Measurements from ENCODE around the gene VSIG10L2.
A peak's percentile ranks its signal among the peaks of the same experiment; 100 is the strongest.

Gene VSIG10L2

DNA sequence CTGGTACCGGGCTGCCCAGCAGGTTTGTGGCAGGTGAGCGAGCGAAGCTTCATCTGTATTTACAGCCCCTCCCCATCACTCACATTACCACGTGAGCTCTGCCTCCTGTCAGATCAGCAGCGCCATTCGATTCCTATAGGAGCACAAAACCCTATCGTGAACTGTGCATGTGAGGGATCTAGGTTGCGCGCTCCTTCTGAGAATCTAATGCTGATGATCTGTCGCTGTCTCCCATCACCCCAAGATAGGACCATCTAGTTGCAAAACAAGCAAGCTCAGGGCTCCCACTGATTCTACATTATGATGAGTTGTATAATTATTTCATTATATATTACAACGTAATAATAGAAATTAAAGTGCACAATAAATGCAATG, 15.8 kb upstream of the VSIG10L2 start:
- DNase-seq, result no peak

DNA sequence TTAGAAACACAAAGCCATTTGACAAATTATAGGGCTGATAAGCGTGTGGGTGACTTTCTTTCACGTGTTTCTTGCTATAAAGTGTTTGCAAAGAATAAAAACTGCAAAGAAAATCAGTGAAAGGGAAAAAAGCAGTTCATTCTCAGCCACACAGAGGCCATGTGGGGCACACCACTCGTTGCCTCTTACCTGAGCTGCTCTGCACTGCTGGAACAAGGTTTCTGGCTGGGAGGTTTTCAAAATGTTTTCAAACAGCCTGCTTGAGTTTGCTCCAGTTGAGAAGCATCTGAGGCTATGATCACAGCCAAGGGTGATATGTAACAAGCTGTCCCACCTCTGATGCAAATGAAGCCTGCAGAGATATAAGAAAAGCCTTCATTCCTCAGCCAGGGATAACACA, 14.7 kb upstream of the VSIG10L2 start:
- no peak for DNase-seq

DNA sequence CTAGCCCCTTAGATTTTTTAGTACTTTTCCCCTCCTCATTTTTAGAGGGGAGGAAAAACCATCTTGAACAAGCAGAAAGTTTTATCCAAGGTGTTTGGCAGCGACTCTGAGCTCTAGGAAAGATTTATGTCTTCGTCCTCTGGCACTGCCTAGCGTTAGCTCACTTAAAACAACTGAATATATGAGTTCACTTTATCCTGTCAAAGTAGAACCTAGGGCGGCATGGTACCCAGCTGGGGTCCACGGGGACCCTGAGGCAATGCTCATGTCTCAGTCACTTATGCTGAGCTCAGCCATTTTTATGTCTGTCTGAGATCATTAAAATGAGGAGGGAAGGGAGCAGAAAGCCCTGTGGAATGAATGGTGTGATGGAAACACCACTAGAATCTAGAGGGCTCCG, 14.2 kb upstream of the VSIG10L2 start:
- peak; percentile 73 for DNase-seq

DNA sequence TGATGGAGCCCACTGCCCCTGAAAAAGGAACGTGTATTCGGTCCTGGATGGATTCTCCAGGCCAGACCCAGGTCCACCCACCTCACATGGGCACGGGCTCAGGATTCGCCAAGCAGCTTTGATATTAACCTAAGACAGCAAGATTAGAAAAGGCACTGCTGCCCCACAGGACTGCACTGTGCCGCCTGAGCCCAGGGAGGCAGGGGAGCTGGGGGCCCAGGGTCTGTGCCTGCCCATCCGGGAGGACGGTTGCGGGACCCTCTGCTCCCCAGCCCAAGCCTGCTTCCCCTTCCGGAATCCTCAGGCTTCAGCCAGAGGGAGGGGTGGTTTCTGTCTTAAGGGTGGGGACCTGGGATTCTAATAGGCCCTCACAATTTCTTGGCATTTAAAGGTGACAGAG, 13.5 kb upstream of the VSIG10L2 start:
- DNase-seq, result no peak

DNA sequence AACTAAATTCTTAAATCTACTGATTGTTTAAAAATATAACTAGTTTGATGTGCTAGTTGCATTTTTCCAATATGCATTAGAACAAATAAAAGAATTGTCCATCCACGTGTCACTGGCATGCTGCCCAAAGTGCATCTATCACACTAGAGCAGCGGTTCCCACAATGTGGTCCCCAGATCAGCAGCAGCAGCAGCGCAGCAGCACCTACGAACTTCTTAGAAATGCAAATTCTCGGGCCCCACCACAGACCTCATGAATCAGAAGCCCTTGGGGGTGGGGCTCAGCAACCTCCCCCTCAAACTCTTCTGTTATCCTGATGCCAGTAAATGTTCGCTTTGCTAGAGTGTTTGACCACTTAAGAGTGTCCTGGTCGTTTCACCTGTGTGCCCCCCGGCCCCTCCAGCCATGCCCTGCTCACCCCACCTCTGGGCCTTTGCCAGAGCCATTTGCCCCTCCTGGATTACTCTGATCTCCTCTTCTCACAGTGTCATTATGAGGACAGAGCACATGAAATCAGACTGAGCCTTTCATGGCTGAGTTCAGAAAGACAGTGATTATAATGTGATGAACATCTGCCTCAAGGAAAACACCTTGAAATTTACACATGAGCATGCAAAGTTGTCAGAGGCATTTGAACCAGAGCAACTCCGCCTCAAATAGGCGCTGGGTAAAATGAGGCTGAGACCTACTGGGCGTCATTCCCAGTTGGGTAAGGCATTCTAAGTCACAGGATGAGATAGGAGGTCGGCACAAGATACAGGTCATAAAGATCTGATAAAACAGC, 12.6 kb upstream of the VSIG10L2 start:
- DNase-seq, result no peak

DNA sequence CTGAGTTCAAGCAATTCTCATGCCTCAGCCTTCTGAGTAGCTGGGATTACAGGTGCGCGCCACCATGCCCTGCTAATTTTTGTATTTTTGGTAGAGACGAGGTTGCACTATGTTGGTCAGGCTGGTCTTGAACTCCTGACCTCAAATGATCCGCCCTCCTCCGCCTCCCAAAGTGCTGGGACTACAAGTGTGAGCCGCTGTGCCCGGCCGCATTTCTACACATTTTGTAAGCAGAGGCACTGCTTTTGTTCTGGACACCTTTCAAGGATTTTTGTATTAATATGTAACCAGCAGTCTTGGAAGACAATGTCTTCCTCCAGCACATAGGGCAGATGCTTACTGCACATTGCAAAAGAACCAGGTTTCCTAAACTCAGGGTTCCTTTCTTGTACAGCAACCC, 11.4 kb upstream of the VSIG10L2 start:
- no peak for DNase-seq

DNA sequence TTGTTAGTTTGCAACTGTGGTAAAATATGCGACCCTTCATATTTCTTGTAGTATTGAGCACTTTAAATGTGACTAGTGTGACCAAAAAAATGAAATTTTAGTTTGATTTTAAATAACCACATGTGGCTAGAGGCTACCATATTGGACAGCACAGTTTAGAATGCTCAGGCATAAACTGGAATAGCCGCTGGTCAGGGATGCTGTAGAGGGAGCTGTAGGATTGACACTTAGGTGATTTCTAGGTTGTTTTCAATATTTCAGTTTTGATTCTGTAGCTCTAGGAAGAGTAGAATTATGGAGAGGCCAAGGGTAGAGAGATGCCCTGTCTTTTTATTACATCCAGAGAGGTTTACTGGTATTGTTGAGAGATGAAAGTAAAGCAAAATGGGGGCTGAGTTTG, 10.8 kb upstream of the VSIG10L2 start:
- no peak for DNase-seq

DNA sequence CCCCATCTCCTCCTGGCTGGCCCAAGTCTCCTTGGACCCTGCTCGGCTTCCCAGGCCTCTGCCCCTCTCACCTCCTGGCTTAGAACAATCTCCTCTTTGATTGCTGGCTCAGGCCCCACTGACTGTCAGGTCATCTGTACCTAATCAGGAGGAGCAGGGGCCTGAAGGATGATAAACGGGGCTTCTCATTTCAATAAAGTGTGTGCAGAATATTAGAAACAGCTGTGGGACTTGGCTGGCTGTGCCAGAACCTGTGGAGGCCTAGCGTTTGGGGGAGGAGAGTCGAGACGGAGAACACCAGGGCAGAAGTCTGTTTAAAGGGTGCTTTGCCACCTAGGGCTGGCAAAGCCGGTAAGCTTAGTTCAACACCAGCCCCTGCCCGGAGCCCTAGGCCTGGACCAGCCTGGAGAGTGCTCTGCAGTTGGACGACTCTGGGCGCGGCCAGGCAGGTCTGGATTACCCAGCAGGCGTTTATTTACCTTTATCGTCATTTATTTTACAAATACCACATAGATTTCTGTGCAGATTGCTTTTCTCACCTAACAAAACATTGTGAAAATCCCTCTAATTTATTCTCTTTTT, 10.1 kb upstream of the VSIG10L2 start:
- DNase-seq, result peak; percentile 85

DNA sequence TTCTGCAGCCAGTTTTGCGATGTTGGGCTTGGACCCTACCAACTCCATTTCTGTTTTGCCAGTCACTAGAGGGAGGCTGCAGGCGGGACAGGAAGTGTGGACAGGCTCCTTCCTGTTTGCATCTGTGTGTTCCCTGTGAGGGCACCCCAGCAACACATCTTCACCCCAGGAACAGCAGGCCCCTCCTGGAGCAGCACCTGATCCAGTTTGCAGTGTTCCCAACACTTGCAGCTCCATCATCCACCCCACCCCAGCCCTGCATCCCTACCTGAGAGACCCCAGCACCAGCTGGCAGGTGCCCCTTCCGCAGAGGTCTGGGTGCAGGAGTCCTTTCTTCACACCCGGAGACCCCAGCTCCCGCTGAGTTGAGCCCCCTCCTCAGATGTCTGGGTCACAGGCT, 7.4 kb upstream of the VSIG10L2 start:
- DNase-seq, result no peak

DNA sequence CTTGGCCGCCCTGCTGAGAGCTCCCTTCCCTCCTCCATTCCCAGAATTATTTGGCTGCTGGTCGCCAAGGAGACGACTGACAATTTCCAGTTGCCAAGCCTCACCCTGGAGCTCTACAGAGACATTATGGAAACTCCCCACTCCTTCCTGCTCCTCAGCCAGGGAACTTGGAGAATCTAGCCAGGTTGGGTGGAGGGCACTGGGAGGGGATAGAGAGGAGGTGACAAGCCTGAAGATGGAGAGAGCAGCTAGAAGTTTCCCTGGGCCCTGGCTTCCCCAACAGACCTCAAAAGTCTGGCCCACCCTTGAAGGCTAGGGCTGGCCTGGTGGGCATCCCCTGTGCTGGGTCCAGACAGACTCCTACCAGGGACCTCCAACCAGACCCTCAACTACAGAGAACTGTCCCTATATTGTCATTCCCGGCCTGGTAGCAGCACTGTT, 6.7 kb upstream of the VSIG10L2 start:
- peak; percentile 84 for DNase-seq

DNA sequence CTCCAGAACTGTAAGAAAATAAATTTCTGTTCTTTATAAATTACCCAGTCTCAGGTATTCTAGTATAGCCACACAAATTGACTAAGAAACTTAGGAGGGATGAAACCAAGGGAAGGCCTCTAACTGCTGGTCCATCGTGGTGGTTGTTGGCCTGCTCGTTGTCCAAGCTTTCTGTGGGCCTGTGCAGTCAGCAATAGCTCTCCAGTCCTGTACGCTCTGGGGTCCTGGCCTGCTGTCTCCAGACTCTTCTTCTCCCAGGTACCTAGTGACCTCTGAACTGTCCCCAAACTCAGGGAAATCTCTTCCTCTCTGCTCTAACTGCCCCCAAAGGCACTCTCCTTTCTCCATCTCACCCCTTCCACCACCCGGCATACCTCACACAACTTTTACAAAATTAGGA, 5.7 kb upstream of the VSIG10L2 start:
- DNase-seq, result no peak

DNA sequence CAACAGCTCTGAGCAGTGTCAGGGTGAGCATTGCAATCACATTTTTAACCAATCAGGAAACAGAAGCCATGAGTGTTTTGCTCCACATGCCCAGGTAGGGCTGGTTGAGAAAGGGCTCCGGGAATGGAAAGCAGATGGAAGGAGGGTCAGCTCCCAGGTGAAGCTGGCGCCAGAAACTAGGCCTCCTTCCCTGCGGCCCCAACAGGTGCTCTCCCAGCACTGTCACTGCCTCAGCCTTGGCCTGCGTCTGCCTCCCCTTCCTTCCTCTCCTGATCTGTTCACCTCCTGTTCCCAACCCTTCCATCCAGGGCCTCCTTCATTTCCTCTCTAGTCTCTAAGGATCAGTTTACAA, 4.6 kb upstream of the VSIG10L2 start:
- peak; percentile 52 for DNase-seq

DNA sequence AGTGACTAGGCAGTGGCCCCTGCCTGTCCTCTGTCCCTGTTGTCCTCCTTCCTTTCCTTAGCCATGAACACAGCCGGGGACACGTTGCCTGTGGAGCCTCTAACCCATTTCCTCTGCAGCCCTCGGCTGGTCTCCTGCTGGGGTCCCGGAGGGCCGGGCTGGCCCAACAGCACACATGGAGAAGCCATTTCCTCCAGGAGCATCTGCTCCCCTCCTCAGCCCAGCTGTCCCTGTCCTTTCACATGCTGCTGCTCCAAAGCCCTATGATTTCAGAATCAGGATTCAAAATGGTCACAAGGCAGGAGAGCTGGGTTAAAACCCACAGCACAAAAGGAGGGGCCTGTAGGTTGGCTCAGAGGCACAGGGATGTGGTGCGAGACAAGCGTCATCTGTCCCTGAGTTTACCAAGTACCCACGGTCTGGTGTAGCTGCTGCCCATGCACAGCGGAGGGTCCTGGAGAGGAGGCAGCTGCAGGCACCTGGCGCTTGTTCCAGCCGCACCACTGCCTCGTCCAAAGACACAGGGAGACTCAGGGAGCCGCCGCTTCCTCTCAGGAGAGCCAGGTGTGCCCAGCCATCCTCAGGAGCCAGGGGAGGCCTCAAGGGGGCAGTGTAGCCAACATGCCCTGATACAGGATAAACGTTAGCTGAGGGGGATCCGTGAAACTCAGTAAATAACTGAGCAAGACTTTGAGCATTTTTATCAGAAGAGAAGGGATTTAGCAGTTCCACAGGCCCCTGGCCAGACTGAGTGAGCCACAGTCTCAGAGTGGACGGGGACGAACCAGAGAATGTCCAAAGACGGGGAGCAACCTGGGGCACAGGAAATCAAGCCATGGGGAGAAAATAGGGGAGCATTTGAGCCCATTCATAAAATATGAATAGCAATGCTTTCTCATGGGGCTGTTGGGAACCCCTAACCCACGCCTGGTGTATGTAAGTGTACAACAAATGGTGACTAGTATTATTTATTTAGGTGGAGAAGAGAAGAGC, 3.9 kb upstream of the VSIG10L2 start:
- DNase-seq, result peak; percentile 83

DNA sequence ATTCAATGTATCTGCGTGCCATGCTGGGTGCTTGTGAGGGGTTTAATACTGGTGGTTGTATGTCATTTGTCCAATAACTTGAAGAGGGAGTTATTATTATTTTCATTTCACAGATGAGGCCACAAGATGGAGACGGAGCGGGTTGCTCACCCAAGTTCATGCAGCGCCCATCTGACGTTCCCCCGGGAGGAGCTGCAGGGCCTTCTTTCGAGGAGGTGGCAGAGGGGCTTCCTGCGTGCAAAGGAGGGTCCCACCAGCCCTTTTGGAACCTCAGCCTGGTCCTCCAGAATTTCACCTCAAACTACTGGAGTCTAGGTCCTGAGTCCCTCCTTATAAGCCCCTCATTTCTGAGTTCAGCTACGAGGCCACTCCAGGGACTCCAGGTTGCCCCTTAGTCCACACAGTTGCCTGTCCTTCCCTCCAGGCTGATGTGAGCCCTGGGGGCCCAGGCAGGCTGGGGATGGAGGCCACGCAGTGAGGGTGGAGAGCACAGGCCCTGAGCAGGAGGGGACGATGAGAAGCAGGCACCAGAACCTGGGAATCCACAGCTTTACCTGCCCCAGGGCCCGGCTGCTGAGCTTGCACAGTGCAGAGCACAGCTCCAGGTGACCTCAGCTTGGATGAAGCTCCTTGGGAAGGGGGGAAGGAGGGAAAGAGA, 2.9 kb upstream of the VSIG10L2 start:
- DNase-seq, result no peak

DNA sequence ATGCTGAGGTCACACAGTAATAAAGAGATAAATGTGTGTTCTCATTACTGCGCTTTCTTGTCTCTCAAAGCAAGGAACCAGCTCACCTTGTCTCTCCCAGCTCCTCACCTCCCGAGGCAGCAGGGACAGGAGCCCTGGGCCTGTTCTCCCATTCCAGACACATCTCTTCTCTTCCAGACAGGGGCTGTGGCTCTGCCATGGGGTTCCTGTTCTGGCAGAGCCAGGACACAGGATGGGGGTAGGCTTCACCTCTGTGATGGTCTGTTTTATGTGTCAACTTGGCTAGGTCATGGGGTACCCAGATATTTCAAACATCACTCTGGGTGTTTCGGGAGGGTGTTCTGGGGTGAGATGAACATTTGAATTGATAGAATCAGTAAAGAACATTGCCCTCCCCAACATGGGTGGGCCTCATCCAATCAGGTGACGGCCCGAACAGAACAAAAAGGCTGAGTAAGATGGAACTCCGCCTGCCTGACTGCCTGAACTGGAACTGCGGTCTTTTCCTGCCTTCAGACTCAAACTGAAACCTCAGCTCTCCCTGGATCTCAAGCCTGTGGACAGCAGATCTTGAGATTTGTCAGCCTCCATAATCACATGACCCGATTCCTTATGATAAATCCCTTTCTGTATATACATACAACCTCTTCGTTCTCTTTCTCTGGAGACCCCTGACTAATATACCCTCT, 2.0 kb upstream of the VSIG10L2 start:
- DNase-seq, result no peak

DNA sequence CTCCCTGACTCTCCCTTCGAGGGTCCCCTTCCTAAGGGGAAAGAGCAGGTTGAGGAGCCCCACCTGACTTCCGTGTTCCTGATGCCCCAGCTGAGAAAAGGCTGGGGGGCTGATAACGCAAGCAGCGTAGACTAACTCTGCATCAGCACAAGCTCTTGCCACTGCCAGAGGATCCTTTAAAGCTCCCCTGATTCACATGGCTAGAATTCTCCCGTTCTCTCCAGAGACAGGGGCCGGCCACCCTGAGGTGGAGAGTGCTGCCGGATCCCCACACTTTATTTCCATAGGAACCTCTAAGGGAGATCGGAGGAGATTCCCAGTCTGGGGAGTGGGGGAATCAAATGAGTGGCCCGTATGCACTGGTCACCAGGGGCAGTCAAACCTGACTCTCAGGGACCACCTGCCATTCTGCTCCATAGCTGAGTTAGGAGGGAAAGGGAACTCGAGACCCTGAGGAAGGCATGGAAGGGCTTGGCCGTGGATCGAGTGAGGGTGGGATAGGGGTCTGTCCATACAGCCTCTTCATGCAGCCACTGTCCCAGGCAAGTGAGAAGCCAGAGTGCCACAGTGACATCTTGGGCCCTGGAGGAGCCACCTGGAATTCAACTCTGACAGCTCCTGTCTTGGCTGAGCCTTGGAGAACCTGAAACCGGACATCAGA, 1.4 kb upstream of the VSIG10L2 start:
- DNase-seq, result no peak

DNA sequence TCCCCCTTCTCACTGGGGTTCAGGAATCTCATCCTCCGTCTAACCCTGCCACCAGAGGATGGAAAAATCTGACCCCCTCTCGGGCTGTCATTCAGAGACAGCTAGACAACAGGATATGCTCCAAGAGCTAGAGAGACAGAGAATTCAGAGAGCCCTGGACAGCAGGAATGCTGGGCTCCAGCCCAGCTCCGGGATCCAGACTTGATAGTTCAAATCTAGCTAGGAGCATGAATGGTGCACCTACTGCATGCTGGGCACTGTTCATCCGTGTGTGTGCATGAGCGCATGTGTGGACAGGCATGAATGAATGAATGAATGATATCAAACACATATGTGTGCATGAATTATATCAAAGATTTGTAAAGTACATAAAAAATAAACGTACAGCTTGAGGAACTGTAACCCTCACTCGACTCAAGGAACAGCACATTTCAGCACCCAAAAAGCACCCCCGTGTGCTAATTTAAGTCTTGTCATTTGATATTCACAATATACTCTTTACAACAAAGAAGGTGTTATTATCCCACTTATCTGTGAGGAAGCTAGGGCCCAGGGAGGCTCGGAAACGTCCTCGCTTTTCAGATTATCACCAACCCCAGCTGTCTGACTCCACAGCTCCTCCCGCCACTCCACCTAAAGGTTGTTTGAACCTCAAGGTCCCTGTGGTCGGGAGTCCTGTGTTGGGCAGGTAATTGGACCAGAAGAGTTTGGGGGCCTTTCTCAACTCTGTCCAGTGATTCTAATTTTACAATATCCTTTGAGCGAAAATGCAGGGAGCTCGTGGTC, 640 bp upstream of the VSIG10L2 start:
- DNase-seq, result no peak

DNA sequence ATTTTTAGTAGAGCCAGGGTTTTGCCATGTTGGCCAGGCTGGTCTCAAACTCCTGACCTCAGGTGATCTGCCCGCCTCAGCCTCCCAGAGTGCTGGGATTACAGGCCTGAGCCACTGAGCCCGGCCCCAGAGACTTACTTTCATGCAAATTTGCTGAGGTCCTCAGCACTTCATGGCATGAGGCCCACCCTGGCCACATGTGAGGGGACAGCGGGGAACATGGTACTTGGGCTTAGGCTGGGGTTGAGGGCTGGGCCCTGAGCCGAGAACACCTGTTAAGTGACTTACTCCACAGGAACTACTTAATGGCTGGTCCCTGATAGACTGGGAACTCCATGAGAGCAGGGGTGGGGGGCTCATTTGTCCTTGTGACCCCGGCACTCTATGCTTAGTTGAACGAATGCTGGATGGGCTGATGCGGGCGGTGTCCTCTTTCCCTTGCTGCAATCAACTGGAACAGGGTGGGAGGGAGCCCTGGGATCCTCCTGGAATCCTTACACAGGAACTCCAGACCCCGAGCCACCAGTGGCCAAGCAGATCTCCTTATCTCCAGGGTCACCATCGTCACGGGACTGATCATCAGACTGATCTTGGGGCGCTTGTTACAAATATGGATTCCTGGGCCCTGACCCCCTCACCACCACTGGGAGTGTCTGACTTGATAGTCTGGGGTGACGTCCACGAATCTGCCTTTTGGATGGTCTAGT, 1.0 kb downstream of the VSIG10L2 start:
- DNase-seq, result peak; percentile 13

DNA sequence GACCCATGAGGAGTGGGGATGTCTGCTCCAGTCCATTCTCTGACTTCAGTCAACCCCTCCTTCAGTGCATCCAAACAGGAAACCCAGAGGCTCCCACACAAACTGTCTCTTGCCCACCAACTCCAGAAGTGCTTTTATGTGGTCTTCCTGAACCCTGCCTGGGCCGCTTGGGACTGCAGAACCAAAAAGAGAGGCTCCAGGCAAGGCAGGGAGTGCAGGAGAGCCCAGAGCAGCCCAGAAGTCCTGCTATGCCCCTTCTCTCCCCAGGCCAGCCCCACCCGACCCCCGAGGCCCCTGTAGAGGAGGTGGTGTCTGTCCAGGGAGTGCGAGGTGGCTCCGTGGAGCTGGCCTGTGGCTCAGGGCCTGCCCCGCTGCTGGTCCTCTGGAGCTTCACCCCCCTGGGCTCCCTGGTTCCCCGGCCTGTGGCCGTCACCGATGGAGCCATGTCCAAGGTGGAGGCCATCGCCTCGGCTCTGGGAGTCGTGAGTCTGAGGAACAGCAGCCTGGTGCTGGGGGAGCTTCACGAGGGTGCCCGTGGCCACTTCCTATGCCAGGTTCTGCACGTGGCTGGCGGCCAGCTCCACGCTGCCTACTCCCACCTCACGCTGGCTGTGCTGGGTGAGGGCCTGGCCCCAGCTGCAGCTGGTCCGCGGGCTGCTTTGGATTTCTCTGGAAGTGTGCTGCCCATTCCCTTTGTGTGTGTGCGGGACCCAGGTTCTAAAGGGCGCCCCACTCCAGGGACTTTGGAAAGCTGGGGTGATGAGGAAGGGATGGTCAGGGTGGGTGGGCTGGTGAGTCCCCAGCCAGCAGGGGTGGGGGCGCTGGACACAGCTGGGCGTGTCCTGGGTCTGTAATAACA, 1.8 kb downstream of the VSIG10L2 start:
- peak; percentile 16 for DNase-seq

Measured in right hindlimb (tissue), 1 donor.